Measurements from ENCODE around the gene FBXO33.
A peak's percentile ranks its signal among the peaks of the same experiment; 100 is the strongest.
"Not testable (repeated sequence)": the region's sequence is repeated elsewhere in the genome, so short reads cannot be mapped to it uniquely, and the experiment has no call there.

The FBXO33 gene

DNA sequence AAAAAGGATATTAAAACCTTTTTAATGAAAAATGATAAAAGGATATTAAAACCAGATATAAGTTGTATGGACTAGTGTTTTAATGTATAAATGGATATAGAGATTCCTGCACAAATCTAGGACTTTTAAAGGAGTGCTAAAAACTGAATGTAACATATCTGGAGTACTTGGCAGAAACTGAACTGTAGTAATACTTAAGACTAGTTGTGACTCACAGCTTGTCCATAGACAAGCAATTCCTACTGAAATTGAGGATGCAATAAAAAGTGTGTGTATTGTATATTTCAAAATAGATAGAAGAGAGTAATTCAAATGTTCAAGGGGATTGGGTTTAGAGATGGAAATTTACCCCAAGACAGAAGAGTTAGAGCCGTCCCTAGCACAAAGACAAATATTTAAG, 59.6 kb downstream of the FBXO33 start:
- no peak for DNase-seq (ENCODE audit: low spot score)

GRCh38 chr14:39370415-39370814, 61.8 kb downstream of the FBXO33 start:
- DNase-seq (ENCODE audit: low spot score), result no peak

- no peak for DNase-seq (ENCODE audit: low spot score)
Observed at GRCh38 chr14:39369029-39369428, 63.2 kb downstream of the FBXO33 start.

GRCh38 chr14:39368261-39368959, 63.8 kb downstream of the FBXO33 start:
- DNase-seq (ENCODE audit: low spot score), result peak; percentile 69

DNA sequence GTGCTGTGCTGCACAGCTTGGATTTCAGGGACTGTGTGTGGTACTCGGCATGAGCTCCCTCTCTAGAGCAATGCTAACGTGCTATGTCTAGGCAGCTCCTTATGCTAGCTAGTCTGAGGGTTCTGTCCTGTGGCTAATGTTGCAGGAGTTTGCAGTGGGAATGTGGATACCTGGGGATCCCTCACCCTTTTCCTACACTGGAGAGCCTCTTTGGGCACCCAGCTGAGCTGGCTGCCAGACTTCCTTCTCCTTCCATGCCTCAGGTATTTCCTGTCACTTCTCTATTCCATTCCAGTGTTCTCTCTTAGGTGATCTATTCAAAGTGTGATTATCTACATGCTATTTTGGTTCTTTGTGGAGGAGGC, 64.9 kb downstream of the FBXO33 start:
- DNase-seq (ENCODE audit: low spot score), result peak; percentile 36

- no peak for DNase-seq (ENCODE audit: low spot score)
Observed at GRCh38 chr14:39366460-39367386, 65.5 kb downstream of the FBXO33 start.

GRCh38 chr14:39365354-39365753, 66.9 kb downstream of the FBXO33 start:
- DNase-seq (ENCODE audit: low spot score), result no peak

DNA sequence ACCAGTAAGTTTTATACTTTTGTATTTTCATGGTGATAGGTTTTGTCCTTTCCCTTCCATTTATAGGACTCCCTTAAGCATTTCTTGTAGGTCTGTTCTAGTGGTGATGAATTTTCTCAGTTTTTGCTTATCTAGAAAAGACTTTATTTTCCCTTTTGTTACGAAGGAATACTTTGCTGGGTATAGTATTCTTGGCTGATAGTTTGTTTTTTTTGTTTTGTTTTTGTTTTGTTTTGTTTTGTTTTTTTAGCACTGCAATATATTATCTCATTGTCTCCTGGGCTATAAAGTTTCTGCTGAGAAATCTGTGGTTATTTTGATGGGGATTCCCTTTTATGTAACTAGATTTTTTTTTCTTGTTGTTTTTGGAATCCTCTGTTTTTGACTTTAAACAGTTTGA, 67.7 kb downstream of the FBXO33 start:
- DNase-seq (ENCODE audit: low spot score), result no peak

GRCh38 chr14:39361556-39361955, 70.7 kb downstream of the FBXO33 start:
- DNase-seq (ENCODE audit: low spot score), result not testable (repeated sequence)

GRCh38 chr14:39360316-39360715, 71.9 kb downstream of the FBXO33 start:
- no peak for DNase-seq (ENCODE audit: low spot score)

DNA sequence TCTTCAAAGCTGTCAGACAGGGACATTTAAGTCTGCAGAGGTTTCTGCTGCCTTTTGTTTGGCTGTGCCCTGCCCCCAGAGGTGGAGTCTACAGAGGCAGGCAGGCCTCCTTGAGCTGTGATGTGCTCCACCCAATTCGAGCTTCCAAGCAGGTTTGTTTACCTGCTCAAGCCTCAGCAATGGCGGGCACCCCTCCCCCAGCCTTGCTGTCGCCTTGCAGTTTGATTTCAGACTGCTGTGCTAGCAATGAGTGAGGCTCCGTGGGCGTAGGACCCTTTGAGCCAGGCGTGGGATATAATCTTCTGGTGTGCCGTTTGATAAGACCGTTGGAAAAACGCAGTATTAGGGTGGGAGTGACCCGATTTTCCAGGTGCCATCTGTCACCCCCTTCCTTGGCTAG, 73.2 kb downstream of the FBXO33 start:
- DNase-seq (ENCODE audit: low spot score), result not testable (repeated sequence)

- no peak for DNase-seq (ENCODE audit: low spot score)
Observed at GRCh38 chr14:39351708-39352107, 80.5 kb downstream of the FBXO33 start.

GRCh38 chr14:39350866-39351265, 81.4 kb downstream of the FBXO33 start:
- no peak for DNase-seq (ENCODE audit: low spot score)
